GM12874 (cell line): ENCODE data around the gene FRMD5.

Experiments used
- TF ChIP-seq, protein P1 (sequence below): IDR thresholded peaks from 2 replicates; pipeline ENCODE4 v1.5.1; 2011; ENCODE audit warnings: low read depth, mild to moderate bottlenecking, control low read depth, low read length, moderate library complexity; ENCODE audit not compliant: insufficient read depth

Gene FRMD5

DNA sequence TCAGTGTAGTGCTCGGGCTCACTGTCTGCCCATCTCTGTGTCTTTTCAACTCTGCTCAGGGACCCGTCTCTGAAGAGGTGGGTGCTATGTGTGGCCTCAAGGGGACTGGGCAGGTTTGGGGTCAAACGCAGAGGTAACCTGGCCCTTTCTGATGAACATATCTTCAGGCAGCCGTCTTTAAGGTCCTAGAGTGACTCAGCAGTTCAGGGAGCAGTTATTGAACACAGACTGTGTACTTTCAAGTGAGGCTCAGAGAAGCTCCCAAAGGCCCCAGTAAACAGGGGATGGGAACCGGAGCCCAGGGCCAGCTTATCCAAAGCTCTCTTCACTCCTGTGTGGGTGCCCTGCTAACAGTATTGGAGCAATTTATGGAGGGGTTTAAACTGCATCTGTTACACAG is 295.1 kb downstream of the FRMD5 start:
- TF ChIP-seq, protein P1, sequence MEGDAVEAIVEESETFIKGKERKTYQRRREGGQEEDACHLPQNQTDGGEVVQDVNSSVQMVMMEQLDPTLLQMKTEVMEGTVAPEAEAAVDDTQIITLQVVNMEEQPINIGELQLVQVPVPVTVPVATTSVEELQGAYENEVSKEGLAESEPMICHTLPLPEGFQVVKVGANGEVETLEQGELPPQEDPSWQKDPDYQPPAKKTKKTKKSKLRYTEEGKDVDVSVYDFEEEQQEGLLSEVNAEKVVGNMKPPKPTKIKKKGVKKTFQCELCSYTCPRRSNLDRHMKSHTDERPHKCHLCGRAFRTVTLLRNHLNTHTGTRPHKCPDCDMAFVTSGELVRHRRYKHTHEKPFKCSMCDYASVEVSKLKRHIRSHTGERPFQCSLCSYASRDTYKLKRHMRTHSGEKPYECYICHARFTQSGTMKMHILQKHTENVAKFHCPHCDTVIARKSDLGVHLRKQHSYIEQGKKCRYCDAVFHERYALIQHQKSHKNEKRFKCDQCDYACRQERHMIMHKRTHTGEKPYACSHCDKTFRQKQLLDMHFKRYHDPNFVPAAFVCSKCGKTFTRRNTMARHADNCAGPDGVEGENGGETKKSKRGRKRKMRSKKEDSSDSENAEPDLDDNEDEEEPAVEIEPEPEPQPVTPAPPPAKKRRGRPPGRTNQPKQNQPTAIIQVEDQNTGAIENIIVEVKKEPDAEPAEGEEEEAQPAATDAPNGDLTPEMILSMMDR: no peak

DNA sequence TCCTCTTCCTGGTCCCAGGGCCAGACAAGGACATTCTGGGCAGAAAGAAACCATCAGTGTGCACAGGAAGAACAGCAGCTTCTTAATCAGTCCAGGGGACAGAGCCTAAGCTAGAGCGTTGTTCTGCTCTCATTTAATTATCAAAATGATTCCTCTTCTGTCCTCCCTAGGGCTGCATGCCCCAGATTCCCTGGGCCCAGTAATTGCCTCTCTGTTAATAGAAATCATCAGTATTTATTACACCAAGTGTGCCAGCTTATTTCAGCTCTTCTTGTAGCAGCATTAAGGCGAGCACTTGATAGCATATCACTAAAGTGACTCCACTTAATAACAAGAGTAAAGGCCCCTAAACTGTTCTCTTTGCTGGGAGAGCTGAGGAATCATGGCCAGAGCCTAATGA is 296.2 kb downstream of the FRMD5 start:
- TF ChIP-seq, protein P1: no peak

DNA sequence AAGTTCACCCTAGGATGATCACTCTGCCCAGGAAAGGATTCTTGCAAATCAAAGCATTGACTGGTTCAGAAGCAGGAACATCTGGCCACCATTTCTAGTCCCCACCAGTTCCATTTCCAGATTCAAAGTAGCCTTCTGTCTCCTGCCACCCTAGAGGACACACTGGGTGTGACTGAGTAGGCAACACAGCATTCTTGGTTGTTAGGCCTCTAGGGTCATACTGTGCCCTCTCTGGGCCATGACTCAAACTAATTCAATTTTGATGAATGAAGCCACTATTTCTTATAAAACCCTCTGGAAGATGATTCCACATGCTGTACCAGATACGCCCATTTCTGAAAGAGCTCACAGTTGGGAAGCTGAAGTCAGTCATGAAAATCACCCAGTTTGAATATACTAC is 298.5 kb downstream of the FRMD5 start:
- TF ChIP-seq, protein P1: no peak

DNA sequence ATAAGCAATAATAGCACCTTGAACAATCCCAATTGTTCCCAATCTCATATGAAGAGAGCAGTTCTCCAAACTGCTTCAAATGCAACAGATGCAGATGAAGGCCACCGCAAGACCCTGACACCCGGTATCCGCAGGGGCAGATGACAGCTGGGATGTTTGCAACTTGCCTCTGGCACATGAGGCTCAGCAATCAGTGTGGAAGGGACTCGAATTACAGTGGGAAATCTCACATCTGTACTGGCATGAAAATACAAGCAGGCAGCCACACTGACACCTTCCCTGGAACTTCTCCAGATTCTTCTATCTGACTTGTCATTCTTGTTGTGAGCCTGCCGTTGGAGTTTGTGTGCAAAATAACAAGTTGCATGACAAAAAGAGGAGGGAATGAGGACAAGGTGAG is 299.5 kb downstream of the FRMD5 start:
- TF ChIP-seq, protein P1: no peak

DNA sequence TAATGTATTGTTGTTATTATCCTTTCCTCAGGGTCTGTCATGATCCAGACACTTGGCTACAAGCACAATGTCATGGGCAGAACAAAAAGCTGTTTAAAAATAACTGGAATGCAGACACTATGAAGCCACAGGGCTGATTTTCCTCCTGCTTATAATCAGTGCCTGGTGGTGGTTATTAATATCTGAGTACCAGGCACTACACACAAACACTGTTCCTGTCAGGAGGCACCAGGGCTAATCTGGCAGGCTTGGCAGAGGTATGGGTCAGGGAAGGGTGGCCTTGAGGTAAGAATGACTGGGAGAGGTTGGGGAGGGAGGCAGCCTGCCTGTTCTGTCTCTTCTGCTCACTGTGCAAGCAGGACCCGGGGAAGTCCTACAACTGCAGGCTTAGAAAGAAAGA is 301.1 kb downstream of the FRMD5 start:
- TF ChIP-seq, protein P1: no peak

DNA sequence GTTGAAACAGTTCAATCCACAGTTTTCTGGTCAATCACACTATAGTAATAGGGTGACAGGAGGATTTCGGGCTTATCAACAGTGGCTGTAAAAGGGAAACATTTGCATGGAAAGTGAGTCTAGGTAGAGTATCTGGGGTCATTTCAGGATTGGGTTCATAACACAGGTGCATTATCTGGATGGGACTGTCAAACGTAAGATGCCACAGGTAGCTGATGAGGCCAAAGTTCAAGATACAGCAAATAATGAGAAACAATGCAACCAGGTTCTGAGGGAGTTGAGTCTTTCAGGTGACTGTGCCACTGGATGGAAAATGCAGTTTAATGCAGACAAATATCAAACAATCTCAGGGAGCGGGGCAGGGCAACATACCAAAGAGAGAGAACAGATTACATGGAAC is 306.0 kb downstream of the FRMD5 start:
- TF ChIP-seq, protein P1: no peak

DNA sequence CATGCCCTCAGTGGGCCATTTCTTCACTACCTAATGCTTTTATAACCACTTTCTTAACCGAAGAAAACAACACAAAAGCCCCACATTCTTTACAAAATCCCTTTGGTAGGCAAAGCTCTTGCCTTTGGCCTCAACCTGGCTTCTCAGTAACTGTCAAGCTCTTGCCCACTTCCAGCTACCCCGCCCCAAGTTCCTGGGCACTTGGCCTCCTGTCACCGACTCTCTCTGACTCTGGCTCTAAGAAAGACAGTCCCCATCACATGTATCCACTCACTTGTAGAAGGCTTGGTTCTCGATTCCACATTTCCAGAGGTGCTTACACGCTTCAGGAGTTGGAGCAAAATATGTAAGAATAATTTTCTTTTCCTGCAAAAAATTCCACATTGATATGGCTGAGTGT is 307.2 kb downstream of the FRMD5 start:
- TF ChIP-seq, protein P1: no peak

DNA sequence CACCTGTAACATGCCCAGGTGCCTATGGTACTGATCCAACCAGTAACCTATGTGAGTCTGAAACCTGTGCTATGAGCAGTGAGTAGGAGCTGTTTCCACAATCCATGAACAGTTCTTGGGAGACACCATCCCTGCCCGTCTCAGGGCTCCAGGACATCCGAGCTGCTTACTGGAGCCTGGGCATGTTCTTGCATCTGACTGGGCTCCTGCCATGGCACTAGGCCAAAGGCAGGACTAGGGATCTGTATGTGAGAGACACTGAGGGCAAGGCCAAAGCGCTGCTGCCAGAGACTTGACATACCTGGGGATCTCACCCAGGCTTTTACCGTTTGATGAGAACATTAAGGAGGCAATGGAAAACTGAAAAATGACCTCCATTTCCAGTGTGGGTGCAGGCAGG is 308.5 kb downstream of the FRMD5 start:
- TF ChIP-seq, protein P1: no peak
